ENCODE results near the gene TLR9.

Gene TLR9

GRCh38 chr3:52232279-52233107, 7.0 kb upstream of the TLR9 start:
- DNase-seq, result no peak

- DNase-seq, result no peak
Observed at GRCh38 chr3:52231502-52232278, 6.2 kb upstream of the TLR9 start.

GRCh38 chr3:52230889-52231499, 5.5 kb upstream of the TLR9 start:
- no peak for DNase-seq

- no peak for DNase-seq
Observed at GRCh38 chr3:52230461-52230860, 5.0 kb upstream of the TLR9 start.

GRCh38 chr3:52229656-52230055, 4.2 kb upstream of the TLR9 start:
- DNase-seq, result no peak

- DNase-seq, result no peak
Observed at GRCh38 chr3:52228751-52229291, 3.4 kb upstream of the TLR9 start.

GRCh38 chr3:52228266-52228665, 2.8 kb upstream of the TLR9 start:
- no peak for DNase-seq

- no peak for DNase-seq
Observed at GRCh38 chr3:52227766-52228165, 2.3 kb upstream of the TLR9 start.

- DNase-seq, result no peak
Observed at GRCh38 chr3:52227117-52227516, 1.7 kb upstream of the TLR9 start.

GRCh38 chr3:52226229-52226817, 878 bp upstream of the TLR9 start:
- DNase-seq, result no peak

- no peak for DNase-seq
Observed at GRCh38 chr3:52223449-52224408, 1.7 kb downstream of the TLR9 start.

GRCh38 chr3:52222319-52223221, 2.9 kb downstream of the TLR9 start:
- DNase-seq, result no peak

- no peak for DNase-seq
Observed at GRCh38 chr3:52221563-52222318, 3.7 kb downstream of the TLR9 start.

- no peak for DNase-seq
Observed at GRCh38 chr3:52221141-52221562, 4.3 kb downstream of the TLR9 start.

GRCh38 chr3:52220380-52221026, 4.9 kb downstream of the TLR9 start:
- DNase-seq, result peak; percentile 37

- DNase-seq, result no peak
Observed at GRCh38 chr3:52218937-52219650, 6.4 kb downstream of the TLR9 start.

GRCh38 chr3:52218454-52218853, 7.0 kb downstream of the TLR9 start:
- no peak for DNase-seq

- no peak for DNase-seq
Observed at GRCh38 chr3:52218026-52218425, 7.4 kb downstream of the TLR9 start.

- no peak for DNase-seq
Observed at GRCh38 chr3:52217409-52217805, 8.0 kb downstream of the TLR9 start.
